Sigmoid colon (tissue), 7 donors: ENCODE data around the gene RBKS. TPM values are rescaled to one million over a fixed set of nuclear protein-coding genes. Genes with fewer than 3 reads are reported as not detected.

ENCODE experiments used
- DNase-seq: peaks from one replicate; pipeline ENCODE4 v3.0.0-alpha.2; 2019
- H3K27ac ChIP-seq, 4 donors: fragments of 200-600 bp; sonication (generic); one replicate each; pipeline ENCODE4 v1.5.1; 2016 to 2019; ENCODE audit warnings: mild to moderate bottlenecking in 1 of 4
- H3K27me3 ChIP-seq, 3 donors: fragments of 200-600 bp; sonication (generic); one replicate each; pipeline ENCODE4 v1.5.1; 2019; ENCODE audit warnings: mild to moderate bottlenecking in 1 of 3
- H3K36me3 ChIP-seq, 4 donors: fragments of 200-600 bp; sonication (generic); one replicate each; pipeline ENCODE4 v1.5.1; 2016 to 2019
- H3K4me1 ChIP-seq, 4 donors: fragments of 200-600 bp; sonication (generic); one replicate each; pipeline ENCODE4 v1.5.1; 2017 to 2019
- H3K4me3 ChIP-seq, 4 donors: fragments of 200-600 bp; sonication (generic); one replicate each; pipeline ENCODE4 v1.5.1; 2017 to 2019; ENCODE audit warnings: mild to moderate bottlenecking in 2 of 4, moderate library complexity in 1 of 4
- H3K9me3 ChIP-seq, 4 donors: fragments of 200-600 bp in 3 of 4; sonication (generic) in 3 of 4; one replicate each; pipeline versions ENCODE4 v1.5.1 to v1.6.1; 2013 to 2019
- CTCF ChIP-seq, 4 experiments: fragments of 450-650 bp in 3 of 4; fragments of 200-600 bp in 1 of 4; IDR thresholded peaks; one replicate each; pipeline ENCODE4 v1.5.1; 2016 to 2019; ENCODE audit warnings: antibody characterized with exemption in 4 of 4, mild to moderate bottlenecking in 3 of 4, moderate library complexity in 2 of 4
- EP300 ChIP-seq, 4 donors: sonication (generic); formaldehyde crosslinking; IDR thresholded peaks; one replicate each; pipeline ENCODE4 v1.6.1; 2017; ENCODE audit warnings: antibody characterized with exemption in 4 of 4
- POLR2A ChIP-seq, 2 donors: fragments of 450-650 bp; IDR thresholded peaks; one replicate each; pipeline ENCODE4 v1.6.1; 2016; ENCODE audit warnings: antibody characterized with exemption in 2 of 2, mild to moderate bottlenecking in 2 of 2, moderate library complexity in 2 of 2
- POLR2AphosphoS5 ChIP-seq, 4 donors: sonication (generic); formaldehyde crosslinking; IDR thresholded peaks; one replicate each; pipeline ENCODE4 v1.6.1; 2017; ENCODE audit warnings: antibody characterized with exemption in 4 of 4
- WGBS, 2 donors: extraction: QIAGEN DNeasy Blood & Tissue Kit; methylation state at CpG; one replicate each; pipeline ENCODE4 v1.1.7; 2013; 5-methylcytosine and 5-hydroxymethylcytosine counted together
- intact Hi-C: fragments of 100-400 bp; cut with DNase I; formaldehyde crosslinking; loops from one replicate; pipeline ENCODE4 v1.15.1; 2023
- polyA plus RNA-seq, 3 donors: library from polyadenylated mRNA; stranded (reverse); fragments of 200-250 nt; gene quantifications; one replicate each; pipeline ENCODE4 v1.2.3, GENCODE V29; 2013
- total RNA-seq, 4 donors: library from RNA; depleted of rRNA; stranded (reverse); fragments of >200 nt; gene quantifications; one replicate each; pipeline ENCODE4 v1.1.0, GENCODE V29; 2016
- donor health status: healthy with polysubstance abuse.
- donor health status: Bipolar disorder and iron deficiency.
- donor health status: healthy.

Gene RBKS
- total and polyA plus RNA-seq, 7 donors, result 0.55 to 28.0 (median 3.1) TPM

GRCh38 chr2:27854229-27854862 is 35.8 kb downstream of the RBKS start:
- intact Hi-C loops, result no loop called here
- DNase-seq, result no peak
- Histone ChIP-seq H3K27me3 (no peaks in the 10 kb centered on the region), H3K4me1 (peaks cover 0 to 20% (median 6%) of the 10 kb centered on the region in 4 donors), H3K27ac (no peak overlapping the region), H3K4me3 (no peak overlapping the region), H3K9me3 (no peaks in the 10 kb centered on the region), H3K36me3 (no peaks in the 10 kb centered on the region)
- no peak for TF ChIP-seq POLR2A (IDR thresholded peaks at IDR 0.05)
- TF ChIP-seq CTCF (IDR thresholded peaks at IDR 0.05), result no peak
- no peak for TF ChIP-seq POLR2AphosphoS5 (IDR thresholded peaks at IDR 0.05)
- TF ChIP-seq EP300 (IDR thresholded peaks at IDR 0.05), result no peak
- 19 to 71% methylated on average over 3 of the region's 3 CpGs for WGBS, 2 donors

GRCh38 chr2:27852691-27853090 is 37.5 kb downstream of the RBKS start:
- Histone ChIP-seq H3K36me3 (no peaks in the 10 kb centered on the region), H3K4me1 (peaks cover 0 to 20% (median 6%) of the 10 kb centered on the region in 4 donors), H3K27me3 (no peaks in the 10 kb centered on the region), H3K27ac (no peak overlapping the region), H3K9me3 (no peaks in the 10 kb centered on the region), H3K4me3 (no peak overlapping the region)
- WGBS, 2 donors, result 92 to 96% methylated on average over 1 of the region's 1 CpG
- DNase-seq, result no peak
- intact Hi-C loops, result no loop called here
- no peak for TF ChIP-seq EP300 (IDR thresholded peaks at IDR 0.05)
- no peak for TF ChIP-seq CTCF (IDR thresholded peaks at IDR 0.05)
- no peak for TF ChIP-seq POLR2A (IDR thresholded peaks at IDR 0.05)
- no peak for TF ChIP-seq POLR2AphosphoS5 (IDR thresholded peaks at IDR 0.05)

- no peak for DNase-seq
- no peaks in the 10 kb centered on the region for H3K9me3 ChIP-seq
- H3K36me3 ChIP-seq, result no peaks in the 10 kb centered on the region
- TF ChIP-seq EP300 (IDR thresholded peaks at IDR 0.05) (no peak), CTCF (IDR thresholded peaks at IDR 0.05) (no peak), POLR2AphosphoS5 (IDR thresholded peaks at IDR 0.05) (no peak), POLR2A (IDR thresholded peaks at IDR 0.05) (no peak)
- 96 to 98% methylated on average over 3 of the region's 3 CpGs for WGBS, 2 donors
- H3K27ac ChIP-seq, result no peak overlapping the region
- H3K4me3 ChIP-seq, result no peak overlapping the region
- H3K27me3 ChIP-seq, result no peaks in the 10 kb centered on the region
- intact Hi-C loops, result no loop called here
- peaks cover 0 to 23% (median 14%) of the 10 kb centered on the region in 4 donors for H3K4me1 ChIP-seq
Measured at GRCh38 chr2:27849558-27850205, 40.5 kb downstream of the RBKS start.

GRCh38 chr2:27847333-27847732 is 42.9 kb downstream of the RBKS start:
- no peak overlapping the region for H3K27ac ChIP-seq
- H3K4me1 ChIP-seq, result peaks cover 0 to 35% (median 12%) of the 10 kb centered on the region in 4 donors
- no peaks in the 10 kb centered on the region for H3K36me3 ChIP-seq
- H3K9me3 ChIP-seq, result no peaks in the 10 kb centered on the region
- intact Hi-C loops, result no loop called here
- DNase-seq, result no peak
- TF ChIP-seq POLR2A (IDR thresholded peaks at IDR 0.05) (no peak), POLR2AphosphoS5 (IDR thresholded peaks at IDR 0.05) (no peak), EP300 (IDR thresholded peaks at IDR 0.05) (no peak), CTCF (IDR thresholded peaks at IDR 0.05) (no peak)
- WGBS, 2 donors, result 86 to 92% methylated on average over 2 of the region's 2 CpGs
- H3K4me3 ChIP-seq, result no peak overlapping the region
- no peaks in the 10 kb centered on the region for H3K27me3 ChIP-seq
